Esophagus muscularis mucosa (tissue), 3 donors: ENCODE data around the gene RPRD2.

ENCODE experiments used
- EP300 ChIP-seq: sonication (generic); formaldehyde crosslinking; IDR thresholded peaks from one replicate; pipeline ENCODE4 v1.6.1; 2017; ENCODE audit warnings: antibody characterized with exemption
- POLR2AphosphoS5 ChIP-seq, 2 donors: sonication (generic); formaldehyde crosslinking; IDR thresholded peaks; one replicate each; pipeline ENCODE4 v1.6.1; 2017; ENCODE audit warnings: antibody characterized with exemption in 2 of 2

GRCh38 chr1:150476754-150477153 is 112.8 kb downstream of the RPRD2 start:
- TF ChIP-seq POLR2AphosphoS5 (IDR thresholded peaks at IDR 0.05) (no peak), EP300 (no peak)
